Osteocyte (in vitro differentiated cells): ENCODE measurements around the gene HSD17B2. TPM values are rescaled to one million over a fixed set of nuclear protein-coding genes. Genes with fewer than 3 reads are reported as not detected.

Experiments
- DNase-seq: peaks from one replicate; pipeline ENCODE4 v3.0.0; 2021; ENCODE audit warnings: mixed read lengths; ENCODE audit not compliant: unreplicated experiment; ENCODE audit errors: extremely low spot score
- H3K27ac Mint-ChIP-seq: one replicate; pipeline ENCODE4 v1.8.0; 2021; ENCODE audit warnings: mild to moderate bottlenecking, mixed read lengths; ENCODE audit not compliant: unreplicated experiment
- H3K27me3 Mint-ChIP-seq: one replicate; pipeline ENCODE4 v1.8.0; 2021; ENCODE audit warnings: mixed read lengths; ENCODE audit not compliant: unreplicated experiment
- H3K36me3 Mint-ChIP-seq: one replicate; pipeline ENCODE4 v1.8.0; 2021; ENCODE audit warnings: mixed read lengths; ENCODE audit not compliant: unreplicated experiment
- H3K4me1 Mint-ChIP-seq: one replicate; pipeline ENCODE4 v1.8.0; 2021; ENCODE audit warnings: mixed read lengths; ENCODE audit not compliant: unreplicated experiment
- H3K4me3 Mint-ChIP-seq: one replicate; pipeline ENCODE4 v1.8.0; 2021; ENCODE audit warnings: mild to moderate bottlenecking, moderate library complexity, mixed read lengths; ENCODE audit not compliant: unreplicated experiment
- H3K9me3 Mint-ChIP-seq: one replicate; pipeline ENCODE4 v1.8.0; 2021; ENCODE audit warnings: mixed read lengths; ENCODE audit not compliant: unreplicated experiment
- total RNA-seq: library from RNA; stranded (reverse); gene quantifications from 2 replicates; pipeline ENCODE4 v1.2.1, GENCODE V29; 2021
- TF ChIP-seq, protein P1 (sequence below): fragments of 200-600 bp; sonication (generic); IDR thresholded peaks from 2 replicates; pipeline ENCODE4 v1.5.0; 2021; ENCODE audit warnings: antibody characterized with exemption, mild to moderate bottlenecking, moderate library complexity

The HSD17B2 gene
- total RNA-seq, 1 donor from 2014 or later: 0.40 TPM

DNA sequence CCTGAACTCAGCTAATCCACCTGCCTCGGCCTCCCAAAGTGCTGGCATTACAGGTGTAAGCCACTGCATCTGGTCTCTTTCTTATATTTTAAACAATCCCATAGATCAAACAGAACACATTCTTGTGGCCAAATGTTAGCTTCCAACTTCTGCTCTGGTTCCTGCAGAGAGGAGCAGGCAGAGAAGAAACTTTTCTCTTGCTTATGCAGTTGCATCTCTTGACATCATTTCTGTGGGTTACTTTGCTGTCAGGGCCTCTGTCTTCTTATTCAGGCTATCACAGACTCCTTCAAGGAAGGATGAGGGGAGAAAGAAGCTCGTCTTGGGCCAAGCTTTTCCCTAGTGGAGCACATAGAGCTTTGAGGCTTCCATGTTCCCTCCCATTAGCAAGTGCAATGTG is 7.8 kb downstream of the HSD17B2 start:
- no peaks in the 10 kb centered on the region for H3K36me3 Mint-ChIP-seq
- DNase-seq: no peak
- H3K9me3 Mint-ChIP-seq: no peaks in the 10 kb centered on the region
- H3K4me3 Mint-ChIP-seq: no peak overlapping the region
- no peak overlapping the region for H3K27ac Mint-ChIP-seq
- peaks cover 2% of the 10 kb centered on the region for H3K27me3 Mint-ChIP-seq
- H3K4me1 Mint-ChIP-seq: no peaks in the 10 kb centered on the region
- TF ChIP-seq, protein P1, sequence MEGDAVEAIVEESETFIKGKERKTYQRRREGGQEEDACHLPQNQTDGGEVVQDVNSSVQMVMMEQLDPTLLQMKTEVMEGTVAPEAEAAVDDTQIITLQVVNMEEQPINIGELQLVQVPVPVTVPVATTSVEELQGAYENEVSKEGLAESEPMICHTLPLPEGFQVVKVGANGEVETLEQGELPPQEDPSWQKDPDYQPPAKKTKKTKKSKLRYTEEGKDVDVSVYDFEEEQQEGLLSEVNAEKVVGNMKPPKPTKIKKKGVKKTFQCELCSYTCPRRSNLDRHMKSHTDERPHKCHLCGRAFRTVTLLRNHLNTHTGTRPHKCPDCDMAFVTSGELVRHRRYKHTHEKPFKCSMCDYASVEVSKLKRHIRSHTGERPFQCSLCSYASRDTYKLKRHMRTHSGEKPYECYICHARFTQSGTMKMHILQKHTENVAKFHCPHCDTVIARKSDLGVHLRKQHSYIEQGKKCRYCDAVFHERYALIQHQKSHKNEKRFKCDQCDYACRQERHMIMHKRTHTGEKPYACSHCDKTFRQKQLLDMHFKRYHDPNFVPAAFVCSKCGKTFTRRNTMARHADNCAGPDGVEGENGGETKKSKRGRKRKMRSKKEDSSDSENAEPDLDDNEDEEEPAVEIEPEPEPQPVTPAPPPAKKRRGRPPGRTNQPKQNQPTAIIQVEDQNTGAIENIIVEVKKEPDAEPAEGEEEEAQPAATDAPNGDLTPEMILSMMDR: no peak

GRCh38 chr16:82043680-82044584 is 8.9 kb downstream of the HSD17B2 start:
- Mint-ChIP-seq H3K4me3 (no peak overlapping the region), H3K4me1 (no peaks in the 10 kb centered on the region), H3K27me3 (peaks cover 6% of the 10 kb centered on the region), H3K36me3 (no peaks in the 10 kb centered on the region), H3K27ac (no peak overlapping the region), H3K9me3 (no peaks in the 10 kb centered on the region)
- DNase-seq: no peak
- TF ChIP-seq, protein P1: no peak

GRCh38 chr16:82044585-82044911 is 9.5 kb downstream of the HSD17B2 start:
- Mint-ChIP-seq H3K9me3 (no peaks in the 10 kb centered on the region), H3K27me3 (peaks cover 6% of the 10 kb centered on the region), H3K36me3 (no peaks in the 10 kb centered on the region), H3K4me1 (no peaks in the 10 kb centered on the region), H3K4me3 (no peak overlapping the region), H3K27ac (no peak overlapping the region)
- TF ChIP-seq, protein P1: no peak
- no peak for DNase-seq

DNA sequence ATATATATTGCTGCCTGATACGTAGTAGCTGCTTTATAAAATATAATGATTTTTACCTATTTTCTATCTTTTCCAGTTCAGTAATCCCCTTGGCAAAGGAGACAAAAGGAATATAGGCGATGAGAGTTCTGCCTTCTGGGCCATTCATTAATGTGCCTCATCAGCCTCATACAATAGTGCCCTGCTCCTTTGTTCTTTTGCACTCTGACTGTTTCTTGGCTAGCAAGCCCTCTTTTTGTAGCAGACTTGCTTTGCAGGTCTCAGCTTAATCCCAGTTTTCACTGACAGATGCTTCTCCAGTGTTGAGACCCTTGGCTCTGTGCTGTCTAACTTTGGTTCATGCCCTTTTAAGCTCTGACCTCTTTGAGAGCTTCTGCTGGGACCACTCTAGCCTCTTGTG is 10.4 kb downstream of the HSD17B2 start:
- Mint-ChIP-seq H3K9me3 (no peaks in the 10 kb centered on the region), H3K36me3 (no peaks in the 10 kb centered on the region), H3K4me1 (no peaks in the 10 kb centered on the region), H3K27me3 (peaks cover 11% of the 10 kb centered on the region), H3K4me3 (no peak overlapping the region), H3K27ac (no peak overlapping the region)
- DNase-seq: no peak
- TF ChIP-seq, protein P1: no peak

GRCh38 chr16:82046541-82046940 is 11.5 kb downstream of the HSD17B2 start:
- no peak overlapping the region for H3K27ac Mint-ChIP-seq
- H3K4me3 Mint-ChIP-seq: no peak overlapping the region
- H3K36me3 Mint-ChIP-seq: no peaks in the 10 kb centered on the region
- TF ChIP-seq, protein P1: no peak
- no peak for DNase-seq
- H3K9me3 Mint-ChIP-seq: no peaks in the 10 kb centered on the region
- H3K4me1 Mint-ChIP-seq: no peaks in the 10 kb centered on the region
- peaks cover 12% of the 10 kb centered on the region for H3K27me3 Mint-ChIP-seq
